ENCODE measurements around the gene TSEN34. TPM values are rescaled to one million over a fixed set of nuclear protein-coding genes. Genes with fewer than 3 reads are reported as not detected.
"Not testable (repeated sequence)": the region's sequence is repeated elsewhere in the genome, so short reads cannot be mapped to it uniquely, and the experiment has no call there.

The TSEN34 gene
- total RNA-seq, 1 experiment from 2014 or later, result 64.7 TPM

DNA sequence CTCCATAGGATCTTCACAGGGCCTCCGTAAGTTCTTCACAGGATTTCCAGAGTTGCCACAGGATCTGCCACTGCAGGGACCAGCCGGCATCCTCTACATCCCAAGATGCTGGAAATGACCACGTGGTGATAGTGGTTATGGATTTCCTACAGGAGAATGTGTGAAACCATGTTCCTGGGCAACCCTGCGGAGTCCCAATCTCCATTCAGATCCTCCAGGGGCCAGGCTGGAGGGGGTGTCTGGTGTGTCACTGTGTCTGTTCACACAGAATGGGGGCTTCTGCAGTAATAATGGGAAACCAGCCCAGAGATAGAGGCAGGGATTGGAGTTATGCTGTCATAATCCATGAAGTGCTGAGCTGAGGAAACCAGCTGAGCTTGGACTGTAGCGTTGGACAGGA, 42.8 kb downstream of the TSEN34 start:
- CTCF ChIA-PET, result no interaction called here
- BruUV-seq (replicated peaks), result no TSS peak
- H3K9me3 ChIP-seq (ENCODE audit: low read depth, low read length, poor library complexity, severe bottlenecking), result no peaks in the 10 kb centered on the region
- DNase-seq (ENCODE audit: low spot score), result no peak
- no peaks in the 10 kb centered on the region for H3K36me3 ChIP-seq (ENCODE audit: insufficient read depth, low read length, poor library complexity, severe bottlenecking)
- no peaks in the 10 kb centered on the region for H3K4me1 ChIP-seq (ENCODE audit: insufficient read depth, low read length, poor library complexity, severe bottlenecking)
- POLR2A ChIA-PET (ENCODE audit: low non-redundant PET), result no interaction called here
- intact Hi-C loops (cut with micrococcal nuclease; ENCODE audit: unreplicated experiment), result no loop called here
- H3K27me3 ChIP-seq (replicated peaks; ENCODE audit: insufficient read depth, low read depth, low read length, poor library complexity), result peaks cover 33% of the 10 kb centered on the region
- H3K27ac ChIP-seq (ENCODE audit: low read depth, low read length, poor library complexity, severe bottlenecking), result no peak overlapping the region
- TF ChIP-seq, protein P1, sequence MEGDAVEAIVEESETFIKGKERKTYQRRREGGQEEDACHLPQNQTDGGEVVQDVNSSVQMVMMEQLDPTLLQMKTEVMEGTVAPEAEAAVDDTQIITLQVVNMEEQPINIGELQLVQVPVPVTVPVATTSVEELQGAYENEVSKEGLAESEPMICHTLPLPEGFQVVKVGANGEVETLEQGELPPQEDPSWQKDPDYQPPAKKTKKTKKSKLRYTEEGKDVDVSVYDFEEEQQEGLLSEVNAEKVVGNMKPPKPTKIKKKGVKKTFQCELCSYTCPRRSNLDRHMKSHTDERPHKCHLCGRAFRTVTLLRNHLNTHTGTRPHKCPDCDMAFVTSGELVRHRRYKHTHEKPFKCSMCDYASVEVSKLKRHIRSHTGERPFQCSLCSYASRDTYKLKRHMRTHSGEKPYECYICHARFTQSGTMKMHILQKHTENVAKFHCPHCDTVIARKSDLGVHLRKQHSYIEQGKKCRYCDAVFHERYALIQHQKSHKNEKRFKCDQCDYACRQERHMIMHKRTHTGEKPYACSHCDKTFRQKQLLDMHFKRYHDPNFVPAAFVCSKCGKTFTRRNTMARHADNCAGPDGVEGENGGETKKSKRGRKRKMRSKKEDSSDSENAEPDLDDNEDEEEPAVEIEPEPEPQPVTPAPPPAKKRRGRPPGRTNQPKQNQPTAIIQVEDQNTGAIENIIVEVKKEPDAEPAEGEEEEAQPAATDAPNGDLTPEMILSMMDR (conservative IDR thresholded peaks at IDR 0.05; ENCODE audit: low read depth, low read length), result no peak
- no peak overlapping the region for H3K4me3 ChIP-seq (ENCODE audit: low read depth, low read length, poor library complexity, severe bottlenecking)

DNA sequence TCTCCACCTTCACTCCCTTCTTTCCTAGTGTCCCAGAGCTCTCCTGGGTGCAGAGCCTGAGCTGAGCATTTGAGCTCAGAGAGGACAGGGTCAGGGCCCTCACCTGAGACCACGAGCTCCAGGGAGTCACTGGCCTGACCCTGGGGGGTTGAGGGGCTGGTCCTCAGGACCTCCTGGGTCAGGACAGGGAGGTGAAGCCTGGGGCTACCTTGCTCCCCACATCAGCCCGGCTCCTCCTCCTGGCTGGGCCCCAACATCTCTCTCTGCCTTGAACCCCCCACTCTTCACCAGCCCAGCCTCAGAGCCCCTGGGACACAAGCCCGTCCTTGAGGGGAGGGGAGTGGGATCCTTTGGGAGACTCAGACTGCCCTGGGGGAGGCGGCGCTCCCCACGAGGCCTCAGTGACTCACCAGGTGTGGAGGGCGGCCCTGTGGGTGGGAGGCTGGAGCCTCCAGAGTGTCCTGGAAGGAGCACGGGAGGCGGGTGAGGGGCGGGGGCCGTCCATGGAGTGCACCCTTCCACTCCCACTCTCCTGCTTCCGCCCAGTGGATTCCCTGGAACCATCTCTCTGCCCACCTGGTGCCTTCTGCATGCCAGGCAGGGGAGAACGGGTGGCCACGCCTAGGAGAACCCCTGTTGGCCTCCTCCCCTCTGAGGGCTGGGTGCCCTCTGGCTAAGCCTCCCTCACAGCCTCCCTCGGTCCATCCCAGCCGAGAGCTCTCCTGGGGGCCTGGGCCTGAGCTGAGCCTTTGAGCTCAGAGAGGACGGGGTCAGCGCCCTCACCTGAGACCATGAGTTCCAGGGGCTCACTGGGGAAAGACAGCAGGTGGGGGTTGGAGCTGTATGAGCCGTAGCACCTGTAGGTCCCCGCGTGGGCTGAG, 48.6 kb downstream of the TSEN34 start:
- POLR2A ChIA-PET (ENCODE audit: low non-redundant PET); H3K4me3 ChIP-seq (ENCODE audit: low read depth, low read length, poor library complexity, severe bottlenecking); DNase-seq (ENCODE audit: low spot score); BruUV-seq (replicated peaks); H3K9me3 ChIP-seq (ENCODE audit: low read depth, low read length, poor library complexity, severe bottlenecking); H3K36me3 ChIP-seq (ENCODE audit: insufficient read depth, low read length, poor library complexity, severe bottlenecking); CTCF ChIA-PET; H3K4me1 ChIP-seq (ENCODE audit: insufficient read depth, low read length, poor library complexity, severe bottlenecking); H3K27ac ChIP-seq (ENCODE audit: low read depth, low read length, poor library complexity, severe bottlenecking): not testable (repeated sequence)
- intact Hi-C loops (cut with micrococcal nuclease; ENCODE audit: unreplicated experiment), result loop anchor here (2.0 kb wide), 1 partner anchor 17 kb away; the partner anchor contains the start of gene LILRB3
- peaks cover 27% of the 10 kb centered on the region for H3K27me3 ChIP-seq (replicated peaks; ENCODE audit: insufficient read depth, low read depth, low read length, poor library complexity)

DNA sequence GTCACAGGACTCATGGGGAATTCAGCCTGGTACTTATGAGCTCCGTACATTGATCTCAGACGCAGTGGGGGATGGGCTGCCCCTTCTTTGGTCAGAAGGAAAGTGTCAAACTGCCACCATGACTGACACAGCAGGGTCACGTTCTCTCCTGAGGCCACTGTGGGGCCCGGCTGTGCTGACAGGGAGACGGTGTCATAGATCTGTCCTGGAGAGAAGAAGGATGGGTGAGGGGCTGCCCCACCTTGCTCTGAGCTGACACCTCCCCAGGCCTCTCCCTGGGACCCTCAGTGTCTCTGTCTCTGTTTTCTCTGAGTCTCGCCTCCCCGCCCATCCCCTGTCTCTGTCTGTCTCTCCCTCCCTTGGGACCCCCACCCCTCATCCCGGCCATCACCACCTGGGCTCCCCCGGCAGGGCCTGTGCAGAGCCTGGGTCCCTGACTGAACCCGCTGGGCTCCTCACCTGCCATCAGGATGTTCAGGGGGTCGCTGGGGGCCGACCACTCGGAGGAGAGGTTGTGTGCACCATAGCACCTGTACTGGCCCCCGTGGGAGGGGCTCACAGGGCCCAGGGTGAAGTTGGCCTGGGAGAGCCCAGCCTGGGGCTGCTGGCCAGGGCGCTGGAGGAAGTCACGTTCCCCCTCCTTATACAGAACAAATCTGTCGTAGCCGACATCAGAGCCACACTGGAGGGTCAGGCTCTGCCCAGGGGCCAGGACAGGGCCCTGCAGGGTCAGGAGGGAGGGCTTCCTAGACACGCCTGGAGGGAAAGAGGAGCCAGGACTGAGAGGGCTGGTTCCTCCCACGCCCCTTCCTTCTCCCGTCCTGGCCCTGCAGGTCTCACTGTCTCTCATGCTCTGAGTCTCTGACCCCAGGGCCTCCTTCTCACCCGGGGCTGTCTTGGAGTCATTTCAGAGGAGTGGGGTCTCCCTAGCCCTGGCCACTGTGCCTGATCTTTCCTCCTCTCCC, 49.5 kb downstream of the TSEN34 start:
- CTCF ChIA-PET; intact Hi-C loops (cut with micrococcal nuclease; ENCODE audit: unreplicated experiment): not testable (repeated sequence)

DNA sequence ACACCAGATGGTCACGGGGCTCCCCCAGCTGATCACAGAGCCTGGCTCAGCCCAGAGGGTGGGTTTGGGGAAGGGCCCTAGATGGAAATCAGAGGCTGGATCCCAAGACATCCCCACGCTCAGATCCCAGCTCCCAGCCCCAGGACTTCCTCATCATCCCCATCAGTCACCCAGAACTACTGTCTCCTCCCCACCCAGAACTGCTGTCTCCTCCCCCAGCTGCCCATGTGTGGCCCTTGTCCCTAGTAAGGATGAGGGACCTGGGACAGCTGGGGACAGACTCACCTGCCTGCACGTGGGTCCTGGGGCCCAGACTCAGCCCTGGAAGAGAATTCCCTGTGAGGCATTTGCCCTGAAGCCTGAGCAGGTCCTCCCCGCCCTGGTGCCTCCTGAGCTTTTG, 51.1 kb downstream of the TSEN34 start:
- H3K9me3 ChIP-seq (ENCODE audit: low read depth, low read length, poor library complexity, severe bottlenecking), result not testable (repeated sequence)

More for the DNA sequence above, 49.5 kb downstream of the TSEN34 start:
- BruUV-seq (replicated peaks); POLR2A ChIA-PET (ENCODE audit: low non-redundant PET); H3K9me3 ChIP-seq (ENCODE audit: low read depth, low read length, poor library complexity, severe bottlenecking); H3K36me3 ChIP-seq (ENCODE audit: insufficient read depth, low read length, poor library complexity, severe bottlenecking); H3K4me1 ChIP-seq (ENCODE audit: insufficient read depth, low read length, poor library complexity, severe bottlenecking); DNase-seq (ENCODE audit: low spot score); H3K4me3 ChIP-seq (ENCODE audit: low read depth, low read length, poor library complexity, severe bottlenecking); H3K27ac ChIP-seq (ENCODE audit: low read depth, low read length, poor library complexity, severe bottlenecking): not testable (repeated sequence)
- peaks cover 21% of the 10 kb centered on the region for H3K27me3 ChIP-seq (replicated peaks; ENCODE audit: insufficient read depth, low read depth, low read length, poor library complexity)

DNA sequence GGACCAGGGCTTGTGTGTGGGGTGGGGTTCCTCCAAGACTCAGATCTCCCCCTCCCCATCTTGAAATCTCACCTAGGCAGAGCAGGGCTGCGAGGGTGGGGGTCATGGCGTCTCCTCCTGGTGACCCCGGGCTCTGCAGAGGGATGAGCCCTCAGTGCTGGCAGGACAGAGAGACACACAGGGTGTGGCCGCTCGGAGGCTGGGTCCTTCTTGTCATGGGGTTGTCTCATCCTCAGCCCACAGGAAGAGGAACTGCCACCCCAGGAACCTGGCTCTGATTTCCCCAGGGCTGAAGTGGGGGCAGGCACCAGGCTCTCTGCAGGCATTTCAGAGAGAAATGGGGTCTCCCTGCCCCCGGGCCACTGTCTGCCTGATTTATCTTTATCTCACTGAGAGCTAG, 51.5 kb downstream of the TSEN34 start, which contains the start of gene LILRA6:
Gene LILRA6 (minus strand): TSS at position 145 of the 400 bp plus-strand sequence.
- BruUV-seq (replicated peaks); POLR2A ChIA-PET (ENCODE audit: low non-redundant PET); intact Hi-C loops (cut with micrococcal nuclease; ENCODE audit: unreplicated experiment); H3K27ac ChIP-seq (ENCODE audit: low read depth, low read length, poor library complexity, severe bottlenecking); CTCF ChIA-PET; H3K4me1 ChIP-seq (ENCODE audit: insufficient read depth, low read length, poor library complexity, severe bottlenecking); H3K4me3 ChIP-seq (ENCODE audit: low read depth, low read length, poor library complexity, severe bottlenecking); H3K36me3 ChIP-seq (ENCODE audit: insufficient read depth, low read length, poor library complexity, severe bottlenecking); H3K27me3 ChIP-seq (replicated peaks; ENCODE audit: insufficient read depth, low read depth, low read length, poor library complexity); DNase-seq (ENCODE audit: low spot score); H3K9me3 ChIP-seq (ENCODE audit: low read depth, low read length, poor library complexity, severe bottlenecking): not testable (repeated sequence)

More for the DNA sequence above, 51.1 kb downstream of the TSEN34 start:
- H3K4me3 ChIP-seq (ENCODE audit: low read depth, low read length, poor library complexity, severe bottlenecking); H3K4me1 ChIP-seq (ENCODE audit: insufficient read depth, low read length, poor library complexity, severe bottlenecking); BruUV-seq (replicated peaks); intact Hi-C loops (cut with micrococcal nuclease; ENCODE audit: unreplicated experiment); H3K36me3 ChIP-seq (ENCODE audit: insufficient read depth, low read length, poor library complexity, severe bottlenecking); CTCF ChIA-PET; DNase-seq (ENCODE audit: low spot score); H3K27ac ChIP-seq (ENCODE audit: low read depth, low read length, poor library complexity, severe bottlenecking); POLR2A ChIA-PET (ENCODE audit: low non-redundant PET): not testable (repeated sequence)
- H3K27me3 ChIP-seq (replicated peaks; ENCODE audit: insufficient read depth, low read depth, low read length, poor library complexity), result peaks cover 10% of the 10 kb centered on the region

DNA sequence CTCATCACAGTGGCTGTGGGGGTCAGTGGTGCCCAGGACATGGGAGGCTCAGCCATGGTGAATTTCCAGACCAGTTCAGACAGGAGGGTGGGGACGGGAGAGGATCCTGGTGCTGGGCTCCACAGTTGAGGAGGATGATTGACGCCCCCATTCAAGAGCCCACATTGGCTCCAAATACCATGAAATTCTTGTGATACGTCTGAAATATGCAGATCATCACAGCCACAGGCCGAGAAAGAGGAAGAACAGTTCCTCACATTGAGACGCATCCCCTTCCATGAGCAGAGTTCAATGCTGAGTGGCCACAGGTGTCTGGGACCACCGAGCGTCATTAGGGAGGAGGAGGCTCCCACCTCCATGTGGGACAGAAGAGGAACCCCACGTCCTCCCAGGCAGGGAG, 52.7 kb downstream of the TSEN34 start:
- BruUV-seq (replicated peaks); intact Hi-C loops (cut with micrococcal nuclease; ENCODE audit: unreplicated experiment); POLR2A ChIA-PET (ENCODE audit: low non-redundant PET); H3K4me1 ChIP-seq (ENCODE audit: insufficient read depth, low read length, poor library complexity, severe bottlenecking); H3K9me3 ChIP-seq (ENCODE audit: low read depth, low read length, poor library complexity, severe bottlenecking); H3K27ac ChIP-seq (ENCODE audit: low read depth, low read length, poor library complexity, severe bottlenecking); H3K36me3 ChIP-seq (ENCODE audit: insufficient read depth, low read length, poor library complexity, severe bottlenecking); H3K4me3 ChIP-seq (ENCODE audit: low read depth, low read length, poor library complexity, severe bottlenecking); CTCF ChIA-PET; DNase-seq (ENCODE audit: low spot score); H3K27me3 ChIP-seq (replicated peaks; ENCODE audit: insufficient read depth, low read depth, low read length, poor library complexity): not testable (repeated sequence)
